ENCODE data around the gene VKORC1.
"Not testable (repeated sequence)": the region's sequence is repeated elsewhere in the genome, so short reads cannot be mapped to it uniquely, and the experiment has no call there.

The VKORC1 gene

DNA sequence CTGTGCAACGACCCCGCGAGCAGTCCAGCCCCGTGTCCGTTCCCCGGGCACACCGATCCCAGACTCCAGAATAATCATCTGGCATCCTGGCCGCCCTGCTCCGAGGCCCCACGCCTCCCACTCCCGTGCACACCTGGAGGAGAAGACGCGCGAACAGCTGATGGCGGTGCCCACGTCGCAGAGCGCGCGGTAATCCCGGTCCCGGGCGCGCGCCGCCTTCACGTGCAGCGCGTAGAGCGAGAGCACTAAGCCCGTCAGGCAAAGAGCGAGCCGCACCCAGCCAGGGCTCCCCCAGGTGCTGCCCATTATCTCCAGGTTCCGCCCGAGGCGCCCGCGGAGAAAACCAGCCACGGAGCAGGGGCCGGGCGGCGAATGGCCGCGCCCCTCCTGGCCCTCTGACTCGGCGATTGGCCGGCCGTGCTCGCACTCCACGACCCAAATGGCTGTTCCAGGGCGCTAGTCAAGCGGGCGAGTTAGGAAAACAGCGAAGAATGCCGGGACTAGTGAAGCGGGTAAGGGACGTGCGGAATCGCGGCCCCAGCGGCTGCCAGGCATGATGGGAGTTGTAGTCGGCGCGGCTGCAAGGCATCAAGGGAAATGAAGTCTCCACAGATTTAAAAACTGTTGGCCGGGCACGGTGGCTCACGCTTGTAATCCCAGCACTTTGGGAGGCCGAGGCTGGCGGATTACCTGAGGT is at the start of gene VKORC1:
Gene VKORC1, minus strand, starts transcription at position 374 of the 697 bp plus-strand sequence. Its CDS starts 68 bp downstream, at position 306.
- no peaks in the 10 kb centered on the region for H3K36me3 ChIP-seq (ENCODE audit: insufficient read depth, low read length)
- H3K4me1 ChIP-seq (ENCODE audit: control insufficient read depth, insufficient read depth, low read length, unreplicated experiment), result peaks cover 10% of the 10 kb centered on the region
- peak within 1 kb of the TSS; percentile 93 for H3K4me3 ChIP-seq (ENCODE audit: low read depth, low read length)
- H3K27ac ChIP-seq (ENCODE audit: low read depth, low read length), result peak within 1 kb of the TSS; percentile 25
- no peaks in the 10 kb centered on the region for H3K27me3 ChIP-seq (ENCODE audit: insufficient read depth, low read length)
- peaks cover 38% of the 10 kb centered on the region for H3K79me2 ChIP-seq (ENCODE audit: control insufficient read depth, insufficient read depth, low read length, unreplicated experiment)
- peak within 1 kb of the TSS; percentile 81 for H2AFZ ChIP-seq (ENCODE audit: low read length, unreplicated experiment)

DNA sequence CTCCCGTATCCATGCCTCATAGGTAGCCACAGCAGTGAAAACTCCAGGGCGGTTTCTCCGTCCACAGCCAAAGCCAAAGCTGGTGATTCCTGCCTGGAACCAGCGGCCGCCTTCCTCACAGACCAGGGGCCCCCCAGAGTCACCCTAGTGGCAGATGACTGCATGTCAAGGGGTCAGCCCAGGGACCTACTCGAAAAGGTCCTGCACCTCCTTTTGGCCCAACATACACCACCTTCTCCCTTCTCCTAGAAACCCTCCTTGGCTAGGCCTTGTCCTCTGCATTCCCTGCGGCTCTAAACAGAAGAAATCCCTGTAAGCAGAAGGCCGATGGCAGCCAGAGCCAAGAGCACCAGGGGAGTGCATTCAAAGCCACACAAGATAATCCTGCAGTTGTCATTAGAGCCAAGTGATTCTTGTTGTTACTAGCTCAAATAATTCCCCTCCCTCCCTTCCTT is 49.1 kb upstream of the VKORC1 start:
- no peak overlapping the region for H3K4me3 ChIP-seq (ENCODE audit: low read depth, low read length)
- peaks cover 32% of the 10 kb centered on the region for H3K4me1 ChIP-seq (ENCODE audit: control insufficient read depth, insufficient read depth, low read length, unreplicated experiment)
- H3K27ac ChIP-seq (ENCODE audit: low read depth, low read length), result no peak overlapping the region
- no peaks in the 10 kb centered on the region for H3K36me3 ChIP-seq (ENCODE audit: insufficient read depth, low read length)
- H3K27me3 ChIP-seq (ENCODE audit: insufficient read depth, low read length), result peaks cover 27% of the 10 kb centered on the region
- H2AFZ ChIP-seq (ENCODE audit: low read length, unreplicated experiment), result no peak overlapping the region
- H3K79me2 ChIP-seq (ENCODE audit: control insufficient read depth, insufficient read depth, low read length, unreplicated experiment), result no peaks in the 10 kb centered on the region

DNA sequence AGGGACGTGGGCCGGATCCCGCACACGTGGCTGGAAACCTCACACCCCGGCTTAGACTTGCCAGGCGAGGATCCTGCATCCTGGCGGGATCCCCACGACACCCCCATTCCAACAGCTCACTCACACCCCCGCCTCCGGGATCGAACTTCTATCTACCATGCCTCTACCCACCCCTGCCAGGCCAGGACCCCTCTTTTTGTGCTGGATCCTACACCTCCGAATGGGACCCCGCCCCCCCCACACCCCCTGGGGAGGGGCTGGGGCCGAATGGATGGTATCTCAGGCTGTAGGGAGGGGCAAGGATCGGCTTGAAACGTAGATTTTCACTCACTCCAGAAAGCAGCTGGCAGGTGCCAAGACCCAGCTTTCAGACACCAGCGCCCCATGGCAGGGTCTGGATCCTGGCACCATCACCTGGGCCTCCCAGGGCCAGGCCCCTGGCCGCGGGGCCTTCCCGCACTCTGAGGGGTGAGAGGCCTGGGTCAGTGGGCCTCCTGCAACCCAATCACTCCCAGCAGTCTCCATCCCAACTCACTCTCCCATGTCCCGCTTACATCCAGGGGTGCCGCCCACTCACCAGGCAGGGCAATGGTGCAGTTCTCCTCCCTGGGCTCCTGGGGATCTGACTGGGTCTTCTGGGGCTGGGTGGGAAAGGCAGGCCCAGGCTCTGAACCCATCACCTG is 48.6 kb upstream of the VKORC1 start:
- no peaks in the 10 kb centered on the region for H3K79me2 ChIP-seq (ENCODE audit: control insufficient read depth, insufficient read depth, low read length, unreplicated experiment)
- H3K27me3 ChIP-seq (ENCODE audit: insufficient read depth, low read length), result peaks cover 22% of the 10 kb centered on the region
- H3K4me1 ChIP-seq (ENCODE audit: control insufficient read depth, insufficient read depth, low read length, unreplicated experiment), result peaks cover 38% of the 10 kb centered on the region
- no peaks in the 10 kb centered on the region for H3K36me3 ChIP-seq (ENCODE audit: insufficient read depth, low read length)
- peak overlapping the region; percentile 85 for H3K4me3 ChIP-seq (ENCODE audit: low read depth, low read length)
- no peak overlapping the region for H3K27ac ChIP-seq (ENCODE audit: low read depth, low read length)
- peak overlapping the region; percentile 97 for H2AFZ ChIP-seq (ENCODE audit: low read length, unreplicated experiment)

DNA sequence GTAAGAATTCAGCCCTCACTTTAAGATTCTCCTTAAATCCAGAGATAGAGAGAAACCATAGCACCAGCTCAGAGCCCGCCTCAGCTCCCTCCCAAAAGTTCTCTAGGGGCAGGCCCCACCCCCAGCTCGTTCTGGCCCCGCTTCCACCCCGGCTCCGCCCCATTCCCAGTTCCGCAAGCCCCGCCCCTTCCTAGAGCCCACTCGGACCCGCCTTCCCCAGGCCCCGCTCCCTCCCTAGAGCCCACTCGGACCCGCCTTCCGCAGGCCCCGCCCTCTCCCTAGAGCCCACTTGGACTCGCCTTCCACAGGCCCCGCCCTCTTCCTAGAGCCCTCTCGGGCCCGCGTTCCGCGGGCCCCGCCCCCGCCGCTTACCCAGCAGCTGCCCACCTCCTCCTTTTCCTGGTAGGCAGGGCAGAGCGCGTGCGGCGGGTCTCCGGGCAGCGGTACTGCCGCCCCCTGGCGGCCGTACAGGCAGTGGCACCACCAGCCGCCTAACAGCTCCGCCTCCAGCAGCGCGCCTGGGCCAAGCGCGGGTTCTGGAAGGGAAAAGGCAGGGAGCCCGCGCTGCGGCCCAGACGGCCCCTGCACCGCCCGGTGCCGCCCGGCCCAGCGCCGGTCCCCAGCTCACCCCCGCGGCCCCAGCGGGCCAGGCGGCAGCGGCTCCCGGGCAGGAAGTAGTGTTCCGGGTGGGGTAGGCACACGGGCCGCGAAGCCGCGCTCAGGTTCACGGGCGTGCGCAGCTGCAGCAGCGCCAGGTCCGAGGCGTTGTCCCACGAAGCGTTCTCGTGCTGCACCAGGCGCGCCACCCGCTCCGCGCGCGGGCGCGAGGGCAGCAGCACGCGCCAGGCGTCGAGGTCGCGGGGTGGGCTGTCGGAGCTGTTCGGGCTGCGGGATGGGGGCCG is 47.8 kb upstream of the VKORC1 start:
- Histone ChIP-seq H3K27me3 (ENCODE audit: insufficient read depth, low read length) (peaks cover 14% of the 10 kb centered on the region), H3K79me2 (ENCODE audit: control insufficient read depth, insufficient read depth, low read length, unreplicated experiment) (no peaks in the 10 kb centered on the region), H3K4me1 (ENCODE audit: control insufficient read depth, insufficient read depth, low read length, unreplicated experiment) (peaks cover 38% of the 10 kb centered on the region), H3K4me3 (ENCODE audit: low read depth, low read length) (peak overlapping the region; percentile 85), H3K36me3 (ENCODE audit: insufficient read depth, low read length) (no peaks in the 10 kb centered on the region), H2AFZ (ENCODE audit: low read length, unreplicated experiment) (peak overlapping the region; percentile 97), H3K27ac (ENCODE audit: low read depth, low read length) (peak overlapping the region; percentile 74)

DNA sequence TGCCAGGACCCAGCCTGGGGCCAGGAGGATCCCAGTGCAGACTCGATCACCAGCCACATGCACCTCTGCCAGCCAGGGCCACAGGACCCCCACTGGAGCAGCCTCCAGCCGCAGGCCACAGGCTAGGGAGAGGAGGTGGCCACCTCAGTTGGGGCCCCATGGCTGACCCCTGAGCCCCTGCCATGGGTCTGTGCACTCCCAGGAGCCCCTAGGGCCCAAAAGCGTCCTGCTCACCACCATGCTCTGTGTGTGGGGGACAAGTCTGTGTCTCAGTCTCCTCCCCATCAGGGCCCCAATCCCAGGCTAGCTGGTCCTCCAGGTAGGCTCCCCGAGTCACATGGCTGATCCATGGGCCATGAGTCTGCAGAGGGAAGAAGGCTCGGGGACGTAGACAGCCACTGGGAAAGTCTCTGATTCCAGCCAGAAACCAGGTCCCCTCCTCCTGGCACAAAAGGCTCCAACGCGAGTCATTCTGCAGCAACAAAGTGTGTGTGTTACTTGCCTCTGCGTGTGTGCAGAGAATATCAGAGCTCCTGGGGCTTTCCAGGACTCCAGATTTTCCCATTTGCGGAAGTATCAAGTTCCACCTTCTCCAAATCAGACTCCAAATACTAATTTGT is 47.0 kb upstream of the VKORC1 start:
- Histone ChIP-seq H3K4me3 (ENCODE audit: low read depth, low read length) (peak overlapping the region; percentile 59), H2AFZ (ENCODE audit: low read length, unreplicated experiment) (peak overlapping the region; percentile 26)

DNA sequence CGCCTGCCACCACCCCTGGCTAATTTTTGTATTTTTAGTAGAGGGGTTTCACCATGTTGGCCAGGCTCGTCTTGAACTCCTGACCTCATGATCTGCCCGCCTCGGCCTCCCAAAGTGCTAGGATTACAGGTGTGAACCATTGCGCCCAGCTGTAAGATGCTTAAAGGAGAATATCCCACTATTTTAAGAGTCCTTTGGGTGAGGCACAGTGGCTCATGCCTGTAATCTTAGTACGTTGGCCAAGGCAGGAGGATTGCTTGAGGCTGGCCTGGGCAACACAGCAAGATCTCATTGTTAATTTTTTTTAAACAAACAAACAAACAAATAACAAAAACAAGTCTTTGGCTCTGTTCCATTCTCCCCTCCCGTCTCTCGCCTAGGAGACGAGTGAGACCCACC is 46.5 kb upstream of the VKORC1 start:
- Histone ChIP-seq H3K4me1 (ENCODE audit: control insufficient read depth, insufficient read depth, low read length, unreplicated experiment) (peaks cover 38% of the 10 kb centered on the region), H3K4me3 (ENCODE audit: low read depth, low read length) (peak overlapping the region; percentile 59), H3K27ac (ENCODE audit: low read depth, low read length) (peak overlapping the region; percentile 74; the same call in 1 of the 2 replicates)
- H3K79me2 ChIP-seq (ENCODE audit: control insufficient read depth, insufficient read depth, low read length, unreplicated experiment); H2AFZ ChIP-seq (ENCODE audit: low read length, unreplicated experiment); H3K36me3 ChIP-seq (ENCODE audit: insufficient read depth, low read length); H3K27me3 ChIP-seq (ENCODE audit: insufficient read depth, low read length): not testable (repeated sequence)

More for the DNA sequence above, 47.0 kb upstream of the VKORC1 start:
- peaks cover 9% of the 10 kb centered on the region; the same call in 1 of the 2 replicates for H3K27me3 ChIP-seq (ENCODE audit: insufficient read depth, low read length)
- H3K4me1 ChIP-seq (ENCODE audit: control insufficient read depth, insufficient read depth, low read length, unreplicated experiment), result peaks cover 38% of the 10 kb centered on the region
- peak overlapping the region; percentile 74 for H3K27ac ChIP-seq (ENCODE audit: low read depth, low read length)
- no peaks in the 10 kb centered on the region for H3K79me2 ChIP-seq (ENCODE audit: control insufficient read depth, insufficient read depth, low read length, unreplicated experiment)
- no peaks in the 10 kb centered on the region for H3K36me3 ChIP-seq (ENCODE audit: insufficient read depth, low read length)

- Histone ChIP-seq H3K79me2 (ENCODE audit: control insufficient read depth, insufficient read depth, low read length, unreplicated experiment) (no peaks in the 10 kb centered on the region), H3K27me3 (ENCODE audit: insufficient read depth, low read length) (no peaks in the 10 kb centered on the region), H3K4me3 (ENCODE audit: low read depth, low read length) (peak overlapping the region; percentile 56), H2AFZ (ENCODE audit: low read length, unreplicated experiment) (peak overlapping the region; percentile 57), H3K27ac (ENCODE audit: low read depth, low read length) (peak overlapping the region; percentile 9; the same call in 1 of the 2 replicates), H3K4me1 (ENCODE audit: control insufficient read depth, insufficient read depth, low read length, unreplicated experiment) (peaks cover 50% of the 10 kb centered on the region), H3K36me3 (ENCODE audit: insufficient read depth, low read length) (no peaks in the 10 kb centered on the region)
These were observed 44.3 kb upstream of the VKORC1 start for GRCh38 chr16:31138621-31139578.

- H3K36me3 ChIP-seq (ENCODE audit: insufficient read depth, low read length); H2AFZ ChIP-seq (ENCODE audit: low read length, unreplicated experiment); H3K4me3 ChIP-seq (ENCODE audit: low read depth, low read length); H3K79me2 ChIP-seq (ENCODE audit: control insufficient read depth, insufficient read depth, low read length, unreplicated experiment); H3K27ac ChIP-seq (ENCODE audit: low read depth, low read length); H3K27me3 ChIP-seq (ENCODE audit: insufficient read depth, low read length): not testable (repeated sequence)
- H3K4me1 ChIP-seq (ENCODE audit: control insufficient read depth, insufficient read depth, low read length, unreplicated experiment), result peaks cover 47% of the 10 kb centered on the region
These were observed 42.4 kb upstream of the VKORC1 start for GRCh38 chr16:31136822-31137499.

- Histone ChIP-seq H3K36me3 (ENCODE audit: insufficient read depth, low read length) (no peaks in the 10 kb centered on the region), H3K27ac (ENCODE audit: low read depth, low read length) (no peak overlapping the region), H3K4me1 (ENCODE audit: control insufficient read depth, insufficient read depth, low read length, unreplicated experiment) (peaks cover 41% of the 10 kb centered on the region), H3K4me3 (ENCODE audit: low read depth, low read length) (no peak overlapping the region), H3K27me3 (ENCODE audit: insufficient read depth, low read length) (no peaks in the 10 kb centered on the region), H2AFZ (ENCODE audit: low read length, unreplicated experiment) (no peak overlapping the region), H3K79me2 (ENCODE audit: control insufficient read depth, insufficient read depth, low read length, unreplicated experiment) (no peaks in the 10 kb centered on the region)
These were observed 41.7 kb upstream of the VKORC1 start for GRCh38 chr16:31136287-31136662.
